MCF 10A (cell line): ENCODE data around the gene SLC9C1. TPM values are rescaled to one million over a fixed set of nuclear protein-coding genes. Genes with fewer than 3 reads are reported as not detected.

Experiments
- BruUV-seq: library from RNA; stranded (reverse); fragments of 400-500 nt; replicated peaks from 2 replicates; lab custom pipeline; 2021; lab: Mats Ljungman, UMichigan
- CTCF ChIA-PET: fragments of 300-600 bp; sonication (Branson Sonifier 250); formaldehyde crosslinking; extraction: SDS; loops from one replicate; lab custom pipeline; 2021; ENCODE audit warnings: antibody characterized with exemption, inconsistent platforms; lab: Yijun Ruan, JAX
- POLR2A ChIA-PET: fragments of 300-600, 350-650 bp; sonication (Branson Sonifier 250); formaldehyde crosslinking; extraction: SDS; loops from one replicate; lab custom pipeline; 2020; ENCODE audit warnings: antibody characterized with exemption, inconsistent platforms; lab: Yijun Ruan, JAX
- DNase-seq: peaks from one replicate; pipeline ENCODE4 v3.0.0-alpha.2; 2018; ENCODE audit not compliant: unreplicated experiment
- H3K27ac Mint-ChIP-seq: one replicate; pipeline ENCODE4 v1.8.0; 2022; ENCODE audit warnings: mild to moderate bottlenecking, low read depth, mixed read lengths; ENCODE audit not compliant: unreplicated experiment
- H3K27me3 Mint-ChIP-seq: one replicate; pipeline ENCODE4 v1.8.0; 2022; ENCODE audit warnings: mixed read lengths; ENCODE audit not compliant: insufficient read depth, unreplicated experiment
- H3K36me3 Mint-ChIP-seq: one replicate; pipeline ENCODE4 v1.8.0; 2022; ENCODE audit warnings: mild to moderate bottlenecking, moderate library complexity, mixed read lengths; ENCODE audit not compliant: insufficient read depth, unreplicated experiment
- H3K4me1 Mint-ChIP-seq: one replicate; pipeline ENCODE4 v1.8.0; 2022; ENCODE audit warnings: mixed read lengths; ENCODE audit not compliant: insufficient read depth, unreplicated experiment
- H3K4me3 Mint-ChIP-seq: one replicate; pipeline ENCODE4 v1.8.0; 2022; ENCODE audit warnings: mild to moderate bottlenecking, moderate library complexity, mixed read lengths; ENCODE audit not compliant: unreplicated experiment
- H3K9me3 Mint-ChIP-seq: one replicate; pipeline ENCODE4 v1.8.0; 2022; ENCODE audit warnings: mixed read lengths; ENCODE audit not compliant: unreplicated experiment
- CTCF ChIP-seq: fragments of 200-600 bp; IDR thresholded peaks from one replicate; pipeline ENCODE4 v1.8.0; 2022; ENCODE audit warnings: antibody characterized with exemption, mild to moderate bottlenecking; ENCODE audit not compliant: unreplicated experiment
- intact Hi-C: fragments of 100-400 bp; cut with micrococcal nuclease; formaldehyde crosslinking; loops from 2 replicates; pipeline ENCODE4 v1.14.1; 2022
- total RNA-seq: library from RNA; stranded (reverse); gene quantifications from 2 replicates; pipeline ENCODE4 v1.2.3, GENCODE V29; 2022

Gene SLC9C1
- total RNA-seq, 1 experiment from 2014 or later: not detected

- Mint-ChIP-seq H3K9me3 (no peaks in the 10 kb centered on the region), H3K36me3 (no peaks in the 10 kb centered on the region), H3K4me1 (no peaks in the 10 kb centered on the region), H3K27me3 (no peaks in the 10 kb centered on the region), H3K4me3 (no peak overlapping the region), H3K27ac (no peak overlapping the region)
- no TSS peak for BruUV-seq
- no peak for TF ChIP-seq CTCF
- POLR2A ChIA-PET: interaction anchor here (1.0 kb wide), 1 partner anchor 40 kb away, joined by 3 read pairs; no protein-coding TSS in a partner anchor
- CTCF ChIA-PET: interaction anchor here (1.7 kb wide), 1 partner anchor 46 kb away, joined by 7 read pairs; the partner anchor contains the start of gene SLC9C1
- no peak for DNase-seq
- intact Hi-C loops: no loop called here
Measured at GRCh38 chr3:112339134-112339533, 45.1 kb upstream of the SLC9C1 start.

GRCh38 chr3:112338727-112339056, 44.7 kb upstream of the SLC9C1 start:
- intact Hi-C loops: no loop called here
- POLR2A ChIA-PET: interaction anchor here (0.7 to 1.0 kb wide), 2 partner anchors 40 to 45 kb away, joined by 3 to 4 read pairs; partner anchors contain the start of gene SLC9C1
- CTCF ChIA-PET: interaction anchor here (1.6 to 1.7 kb wide), 2 partner anchors 45 to 227 kb away, joined by 6 to 7 read pairs; partner anchors contain the start of gene SLC9C1
- no peaks in the 10 kb centered on the region for H3K27me3 Mint-ChIP-seq
- no peak overlapping the region for H3K27ac Mint-ChIP-seq
- no peak for TF ChIP-seq CTCF
- no peaks in the 10 kb centered on the region for H3K36me3 Mint-ChIP-seq
- no peak overlapping the region for H3K4me3 Mint-ChIP-seq
- no peak for DNase-seq
- BruUV-seq: no TSS peak
- H3K4me1 Mint-ChIP-seq: no peaks in the 10 kb centered on the region
- H3K9me3 Mint-ChIP-seq: no peaks in the 10 kb centered on the region

- ChIA-PET POLR2A (interaction anchor here (0.6 to 1.0 kb wide), 3 partner anchors 41 to 64 kb away, joined by 3 to 4 read pairs (median 3); partner anchors contain the start of gene SLC9C1), CTCF (interaction anchor here (0.7 to 1.7 kb wide), 3 partner anchors 45 to 227 kb away, joined by 3 to 7 read pairs (median 6); partner anchors contain the start of gene SLC9C1)
- Mint-ChIP-seq H3K4me1 (no peaks in the 10 kb centered on the region), H3K9me3 (no peaks in the 10 kb centered on the region), H3K27ac (no peak overlapping the region), H3K4me3 (no peak overlapping the region), H3K27me3 (no peaks in the 10 kb centered on the region), H3K36me3 (no peaks in the 10 kb centered on the region)
- no peak for TF ChIP-seq CTCF
- intact Hi-C loops: no loop called here
- DNase-seq: no peak
- BruUV-seq: no TSS peak
Measured at GRCh38 chr3:112338021-112338726, 44.2 kb upstream of the SLC9C1 start.

GRCh38 chr3:112335434-112335781, 41.4 kb upstream of the SLC9C1 start:
- no peaks in the 10 kb centered on the region for H3K27me3 Mint-ChIP-seq
- no peak overlapping the region for H3K27ac Mint-ChIP-seq
- H3K4me3 Mint-ChIP-seq: no peak overlapping the region
- ChIA-PET POLR2A (no interaction called here), CTCF (interaction anchor here (1.0 kb wide), 2 partner anchors 11 to 164 kb away, joined by 3 read pairs; partner anchors contain the start of gene BTLA)
- H3K36me3 Mint-ChIP-seq: no peaks in the 10 kb centered on the region
- H3K4me1 Mint-ChIP-seq: no peaks in the 10 kb centered on the region
- H3K9me3 Mint-ChIP-seq: no peaks in the 10 kb centered on the region
- TF ChIP-seq CTCF: no peak
- no peak for DNase-seq
- no TSS peak for BruUV-seq
- intact Hi-C loops: no loop called here
